HG03039 (cell line): ENCODE measurements around the gene CCNB3.

Experiments used
- ATAC-seq: cut with Tn5 transposase; IDR thresholded peaks from one replicate; pipeline ENCODE4 v1.9.1; 2021; ENCODE audit warnings: mild to moderate bottlenecking, moderate library complexity; ENCODE audit not compliant: unreplicated experiment

The CCNB3 gene

DNA sequence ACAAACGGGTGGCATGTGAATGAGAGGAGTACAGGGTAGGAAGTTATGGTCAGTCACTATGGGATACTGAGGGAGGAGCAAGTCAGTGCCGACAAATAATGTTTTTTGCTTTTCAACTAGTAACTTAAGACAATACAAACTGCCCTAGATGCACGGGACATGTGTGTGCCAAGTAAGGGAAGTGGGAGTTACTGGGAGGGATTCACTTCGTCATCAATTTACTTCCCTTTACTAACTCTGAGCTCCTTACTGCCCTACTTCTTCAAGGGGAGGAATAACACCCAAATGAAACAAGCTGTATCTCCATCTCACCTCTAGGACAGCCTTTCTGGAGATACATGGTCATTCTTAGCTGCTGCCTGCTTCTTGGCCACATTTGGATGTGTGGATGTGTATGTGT, 168.4 kb downstream of the CCNB3 start:
- no peak for ATAC-seq

DNA sequence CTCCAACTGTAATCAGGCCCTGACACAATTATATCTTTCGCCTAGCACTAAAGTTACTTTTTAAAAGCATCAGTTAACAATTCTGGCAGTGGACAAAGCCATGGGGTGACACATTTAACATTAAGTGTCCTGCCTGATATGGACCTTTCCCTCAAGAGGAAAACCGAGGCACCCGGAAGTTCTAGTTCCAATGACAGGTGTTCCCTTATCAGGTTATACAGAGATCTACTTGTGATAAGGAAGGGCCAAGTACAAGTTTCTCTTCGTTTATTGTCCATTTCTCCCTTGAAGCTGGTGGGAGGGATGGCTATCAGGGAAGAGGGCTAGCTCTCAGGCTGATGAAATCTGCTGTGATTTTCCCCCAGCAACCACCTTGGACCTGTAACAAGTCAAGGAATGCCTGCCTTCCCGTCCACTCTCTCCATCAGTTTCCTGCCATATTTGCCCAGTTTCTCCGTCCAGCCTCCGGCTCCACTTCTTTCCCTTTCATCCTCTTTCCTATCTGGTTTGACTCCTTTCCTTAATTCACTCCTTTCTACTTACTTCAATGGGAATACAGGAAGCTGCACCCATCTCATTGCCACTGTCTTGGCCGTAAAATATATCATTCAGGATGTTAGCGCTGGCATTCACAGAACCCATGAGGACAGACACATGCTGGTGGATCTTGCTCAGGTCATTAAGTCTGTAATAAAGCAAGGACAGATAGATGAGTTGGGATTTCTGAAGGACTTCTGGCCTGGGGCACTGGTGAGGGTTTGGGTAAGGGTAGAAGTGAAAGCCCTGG, 171.1 kb downstream of the CCNB3 start:
- no peak for ATAC-seq

DNA sequence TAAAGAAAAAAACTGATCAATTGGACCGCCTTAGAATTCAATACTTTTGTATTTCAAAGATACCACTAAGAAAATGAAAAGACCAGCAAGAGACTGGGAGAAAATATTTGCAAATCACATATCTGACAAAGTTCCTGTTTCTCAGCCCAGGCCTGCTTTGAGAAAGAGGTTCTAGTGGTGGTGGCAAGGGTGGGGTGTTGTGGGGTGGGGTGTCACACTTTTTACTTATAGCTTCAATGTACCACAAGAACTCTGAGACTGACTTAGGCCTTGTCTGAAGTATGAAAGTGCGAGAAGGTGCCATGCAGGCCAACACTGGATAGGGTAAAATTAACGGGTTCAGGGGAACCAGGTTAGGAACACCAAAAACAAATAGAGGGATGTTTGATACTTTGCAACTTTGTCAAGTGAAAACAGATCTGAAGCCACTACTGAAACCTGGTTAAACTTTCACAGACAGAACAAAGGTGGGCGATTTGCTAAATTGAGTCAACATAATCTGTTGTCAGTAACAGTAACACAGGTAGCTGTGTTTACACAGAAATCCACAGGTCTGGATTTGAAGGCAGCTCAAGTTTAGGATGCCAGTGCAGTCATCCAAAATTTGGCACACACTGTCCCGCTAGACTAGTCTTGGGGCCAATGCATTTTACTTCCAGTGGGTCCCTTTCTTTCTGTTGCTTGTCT, 177.3 kb downstream of the CCNB3 start:
- ATAC-seq, result no peak

DNA sequence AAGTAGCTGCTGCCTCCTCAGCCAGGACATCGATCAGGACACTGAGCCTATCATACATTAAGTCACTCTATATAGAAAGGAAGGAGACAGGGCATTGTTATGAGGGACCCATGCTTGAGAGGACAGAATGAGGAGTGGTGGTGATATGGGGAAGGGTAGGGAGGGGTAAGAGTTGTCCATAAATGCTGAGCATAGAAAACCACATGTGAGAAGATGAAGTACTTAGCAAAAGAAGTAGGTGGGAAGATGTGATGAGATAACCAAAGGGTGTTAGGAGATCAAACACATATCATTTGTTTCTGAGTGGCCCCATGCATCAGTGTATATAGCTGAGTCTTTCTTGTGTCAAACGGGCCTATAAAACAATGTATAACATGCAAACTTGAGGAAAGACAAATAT, 182.0 kb downstream of the CCNB3 start:
- no peak for ATAC-seq

DNA sequence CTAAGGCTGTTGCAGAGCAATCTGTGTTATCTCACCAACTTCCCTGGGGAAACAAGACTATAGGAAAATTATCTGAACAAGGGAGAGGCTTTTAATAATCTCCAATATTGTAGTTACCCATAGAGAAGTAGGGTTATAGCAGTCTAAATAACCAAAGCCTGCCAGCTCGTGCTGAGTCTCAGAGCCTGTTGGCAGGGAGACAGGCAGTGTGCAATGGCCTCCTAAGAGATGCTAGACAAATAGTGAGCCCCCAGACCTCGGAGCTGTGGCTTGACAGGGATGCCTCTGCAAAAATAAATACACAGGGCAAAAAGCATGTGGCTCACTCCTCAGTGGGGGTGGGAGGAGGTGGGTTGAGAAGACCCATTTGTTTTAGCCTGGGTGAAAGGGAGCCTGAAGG, 189.3 kb downstream of the CCNB3 start:
- no peak for ATAC-seq
